NCI-H748 (cell line): ENCODE data around the gene CLDN7.

Source experiments
- DNase-seq: peaks from one replicate; lab custom pipeline; 2025; ENCODE audit not compliant: unreplicated experiment; lab: John Stamatoyannopoulos, UW

Gene CLDN7, protein sequence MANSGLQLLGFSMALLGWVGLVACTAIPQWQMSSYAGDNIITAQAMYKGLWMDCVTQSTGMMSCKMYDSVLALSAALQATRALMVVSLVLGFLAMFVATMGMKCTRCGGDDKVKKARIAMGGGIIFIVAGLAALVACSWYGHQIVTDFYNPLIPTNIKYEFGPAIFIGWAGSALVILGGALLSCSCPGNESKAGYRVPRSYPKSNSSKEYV

DNA sequence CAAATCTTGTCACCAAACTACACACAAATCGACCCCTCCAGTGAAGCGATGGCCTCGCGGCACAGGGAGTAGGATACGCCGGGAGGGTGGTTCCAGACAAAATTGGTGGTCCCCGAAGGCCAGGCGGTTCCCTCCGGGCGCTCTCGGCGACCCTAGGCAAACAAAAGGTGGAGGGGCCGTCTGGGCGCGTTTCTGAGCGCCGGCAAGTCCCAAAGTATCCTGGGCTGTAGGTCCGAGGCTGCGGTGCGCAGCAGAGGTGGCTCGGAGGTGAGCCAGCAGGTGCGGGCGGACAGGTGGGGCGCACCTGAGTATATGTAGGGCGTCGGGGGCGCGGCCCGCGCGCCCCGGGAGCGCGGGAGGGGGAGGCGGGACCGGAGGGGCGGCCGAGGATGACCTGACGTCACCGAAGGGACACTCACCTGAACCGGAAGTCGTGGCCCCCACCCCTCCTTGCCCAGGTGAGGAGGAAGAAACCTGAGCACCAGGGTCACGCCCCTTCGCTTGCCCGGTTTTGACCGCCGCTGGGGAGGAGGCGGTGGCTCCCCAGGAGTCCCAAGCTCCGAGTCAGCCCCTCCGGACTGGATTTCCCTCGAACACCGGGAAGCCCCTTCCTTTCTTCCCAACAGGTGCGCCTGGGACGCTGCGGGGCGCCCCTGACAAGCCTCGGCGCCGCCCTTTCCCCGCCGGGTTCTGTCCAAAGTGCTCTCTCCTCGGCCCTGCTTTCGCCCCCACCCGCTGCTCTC is at the start of gene CLDN7:
TSS of gene CLDN7 (minus strand) at position 287 of the 743 bp plus-strand sequence. CDS start 435 bp downstream, outside the sequence.
- DNase-seq: peak; percentile 97

DNA sequence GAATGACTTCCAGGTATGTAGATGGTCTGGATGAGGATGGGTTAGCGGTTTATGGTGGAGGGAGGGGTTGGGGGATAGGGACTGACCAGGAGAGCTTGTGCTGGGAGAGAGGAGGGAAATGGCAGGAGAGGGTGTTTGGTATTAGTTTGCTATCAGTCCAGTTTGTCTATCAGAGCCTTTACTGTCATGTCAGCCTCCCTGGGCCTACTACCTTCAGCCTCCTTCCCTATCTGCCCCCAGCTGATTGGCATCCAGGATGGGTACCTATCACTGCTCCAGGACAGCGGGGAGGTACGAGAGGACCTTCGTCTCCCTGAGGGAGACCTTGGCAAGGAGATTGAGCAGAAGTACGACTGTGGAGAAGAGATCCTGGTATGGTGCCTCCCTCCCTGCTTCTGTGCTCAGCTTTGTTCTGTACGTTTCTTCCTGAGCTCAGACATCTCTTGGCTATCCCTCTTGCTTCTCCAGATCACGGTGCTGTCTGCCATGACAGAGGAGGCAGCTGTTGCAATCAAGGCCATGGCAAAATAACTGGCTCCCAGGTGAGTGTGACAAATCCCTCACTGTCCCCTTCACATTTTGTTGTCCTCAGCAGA is 48.9 kb upstream of the CLDN7 start:
- DNase-seq: no peak

GRCh38 chr17:7309628-7310027 is 47.4 kb upstream of the CLDN7 start:
- no peak for DNase-seq

GRCh38 chr17:7308625-7309433 is 46.6 kb upstream of the CLDN7 start:
- DNase-seq: peak; percentile 84

GRCh38 chr17:7307686-7308624 is 45.7 kb upstream of the CLDN7 start:
- DNase-seq: peak; percentile 61

DNA sequence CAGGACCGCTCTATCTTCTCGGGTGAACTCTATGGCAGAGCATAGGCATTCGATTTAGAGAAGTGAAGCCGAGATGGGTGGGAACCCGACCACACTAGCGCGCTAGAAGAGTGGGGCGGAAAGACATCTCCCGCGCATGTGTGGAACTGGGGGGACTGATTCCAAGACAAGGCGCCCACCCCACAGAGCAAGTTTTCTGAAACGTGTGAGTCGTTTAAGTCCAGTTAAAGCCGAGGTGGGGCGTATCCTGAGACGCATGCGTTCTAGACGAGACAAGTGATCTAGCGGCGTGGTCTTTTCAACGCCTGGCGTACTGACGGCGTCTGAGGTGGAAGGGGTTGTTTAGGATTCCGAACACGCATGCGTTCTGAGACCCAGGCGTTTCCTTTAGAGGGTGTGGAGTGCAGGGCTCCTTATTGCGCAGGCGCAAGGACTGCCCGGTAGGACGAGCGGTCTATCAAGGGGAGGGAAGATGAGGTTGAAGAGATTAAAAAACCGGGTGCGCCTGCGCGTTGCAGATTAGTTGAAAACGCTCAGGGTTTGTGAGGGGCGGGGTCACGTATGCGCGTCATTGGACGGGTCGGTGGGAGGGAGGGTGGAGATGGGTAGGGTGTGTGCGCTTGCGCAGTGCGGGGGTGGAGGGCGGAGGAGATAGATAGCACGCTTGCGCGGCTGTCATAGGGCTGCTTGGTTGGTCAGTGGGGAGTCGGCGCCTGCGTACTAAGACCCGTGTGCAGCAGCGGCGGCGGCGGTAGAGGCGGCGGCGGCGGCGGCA is 44.8 kb upstream of the CLDN7 start, which contains the start of gene EIF5A:
TSS of gene EIF5A (plus strand) at position 718 of the 775 bp plus-strand sequence. CDS start 2,008 bp downstream, outside the sequence.
- DNase-seq: peak; percentile 100

- DNase-seq: no peak
Measured at GRCh38 chr17:7304179-7304578, 41.9 kb upstream of the CLDN7 start.

GRCh38 chr17:7296189-7296861 is 34.0 kb upstream of the CLDN7 start:
- DNase-seq: peak; percentile 91

DNA sequence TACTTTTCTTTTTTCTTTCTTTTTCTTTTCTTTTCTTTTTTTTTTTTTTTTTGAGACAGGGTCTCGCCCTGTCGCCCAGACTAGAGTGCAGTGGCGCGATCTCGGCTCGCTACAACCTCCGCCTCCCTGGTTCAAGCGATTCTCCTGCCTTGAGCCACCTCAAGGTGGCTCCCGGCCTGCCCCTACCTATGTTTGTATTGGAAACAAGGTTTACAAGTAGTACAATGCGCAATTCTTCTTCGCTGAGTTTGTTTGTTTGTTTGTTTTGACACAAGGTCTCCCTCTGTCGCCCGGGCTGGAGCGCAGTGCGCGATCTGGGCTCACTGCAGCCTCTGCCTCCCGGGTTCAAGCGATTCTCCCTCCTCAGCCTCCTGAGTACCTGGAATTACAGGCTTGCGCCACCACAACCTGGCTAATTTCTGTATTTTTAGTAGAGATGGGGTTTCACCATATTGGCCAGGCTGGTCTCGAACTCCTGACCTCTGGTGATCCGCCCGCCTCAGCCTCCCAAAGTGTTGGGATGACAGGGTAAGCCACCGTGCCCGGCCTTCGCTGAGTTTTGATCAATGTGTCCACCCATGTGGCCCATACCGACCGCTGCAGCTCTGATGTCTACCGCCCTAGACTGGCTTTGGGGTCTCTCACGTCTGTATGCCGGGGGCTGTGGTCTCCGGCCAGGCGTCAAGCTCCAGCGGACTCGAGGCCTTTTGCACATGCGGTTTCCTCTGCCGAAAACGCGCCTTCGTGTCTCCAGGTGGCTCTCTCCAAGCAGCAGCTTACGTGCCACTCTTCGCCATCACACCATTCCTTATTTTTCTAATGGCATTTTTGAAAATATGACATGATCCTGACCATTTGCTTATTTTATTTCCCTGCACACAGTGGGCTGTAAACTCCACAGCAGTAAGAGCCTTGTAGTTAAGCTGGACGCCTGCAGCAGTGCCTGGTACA is 33.2 kb upstream of the CLDN7 start:
- DNase-seq: peak; percentile 43

DNA sequence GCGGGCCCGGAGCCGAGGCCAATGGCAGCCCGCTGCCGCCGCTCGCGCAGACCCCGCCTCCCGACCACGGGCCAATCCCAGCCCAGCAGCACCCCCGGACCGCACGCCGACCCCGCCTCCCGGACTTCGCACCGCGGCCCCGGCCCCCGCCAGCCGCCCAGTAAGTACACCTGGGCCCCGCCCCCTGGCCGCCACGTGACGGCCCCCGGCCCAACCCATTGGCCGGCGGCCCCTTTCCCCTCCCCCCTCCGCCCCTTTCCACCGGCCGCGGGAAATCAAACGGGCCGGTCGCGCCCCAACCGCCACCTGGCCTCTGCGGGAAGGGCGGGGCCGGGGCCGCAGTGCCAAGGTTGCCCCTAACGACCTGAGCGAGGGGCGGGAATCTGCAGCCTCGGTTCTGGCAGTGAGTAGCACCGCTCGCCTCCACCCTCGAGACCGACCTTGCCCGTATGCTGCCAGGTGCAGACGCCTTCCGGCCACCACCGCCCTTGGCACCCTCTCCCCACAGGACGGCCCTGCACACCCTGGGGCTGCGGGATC is 32.4 kb upstream of the CLDN7 start, which contains the start of gene YBX2:
TSS of gene YBX2 (minus strand) at position 26 of the 540 bp plus-strand sequence. CDS start 139 bp downstream, outside the sequence.
- DNase-seq: peak; percentile 98

DNA sequence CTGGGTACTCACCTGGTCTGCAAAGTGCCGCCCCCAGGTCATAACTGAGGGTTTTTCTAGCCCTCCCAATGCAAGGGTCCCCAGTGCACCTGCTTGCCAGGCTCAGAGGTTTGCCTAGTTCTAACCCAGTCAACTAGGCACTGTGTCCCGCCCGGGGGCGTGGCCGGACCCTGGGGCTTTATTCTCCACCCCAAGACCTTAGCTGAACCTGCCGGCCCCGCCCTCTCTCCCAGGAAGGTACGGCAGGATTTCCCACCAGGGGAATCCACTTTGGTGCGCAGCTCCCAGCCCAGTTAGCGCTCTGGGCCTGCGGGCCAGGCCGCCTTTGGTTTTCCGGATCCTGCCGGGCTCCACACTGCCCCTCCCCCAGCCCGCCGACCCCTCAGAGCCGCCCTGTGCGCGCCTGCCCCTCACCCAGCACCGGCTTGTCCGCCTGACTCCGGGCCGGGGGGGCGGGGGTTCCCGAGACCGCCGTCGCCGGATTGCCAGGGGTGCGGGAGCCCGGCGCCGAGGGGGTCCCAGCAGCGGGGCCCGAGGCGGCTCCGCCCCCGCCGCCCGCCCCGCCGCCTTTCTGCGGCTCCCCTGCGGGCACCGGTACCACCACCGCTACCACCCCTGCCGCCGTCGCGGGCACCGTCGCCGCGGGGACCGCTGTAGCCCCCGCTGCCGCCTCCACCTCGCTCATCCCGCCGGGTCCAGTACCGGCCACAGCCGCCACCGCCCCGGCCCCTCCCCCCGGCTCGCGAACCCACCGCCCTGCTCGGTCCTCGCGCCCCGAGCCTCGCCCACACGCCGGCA is 31.7 kb upstream of the CLDN7 start:
- peak; percentile 91 for DNase-seq

- DNase-seq: peak; percentile 27
Measured at GRCh38 chr17:7293159-7293558, 30.9 kb upstream of the CLDN7 start.

DNA sequence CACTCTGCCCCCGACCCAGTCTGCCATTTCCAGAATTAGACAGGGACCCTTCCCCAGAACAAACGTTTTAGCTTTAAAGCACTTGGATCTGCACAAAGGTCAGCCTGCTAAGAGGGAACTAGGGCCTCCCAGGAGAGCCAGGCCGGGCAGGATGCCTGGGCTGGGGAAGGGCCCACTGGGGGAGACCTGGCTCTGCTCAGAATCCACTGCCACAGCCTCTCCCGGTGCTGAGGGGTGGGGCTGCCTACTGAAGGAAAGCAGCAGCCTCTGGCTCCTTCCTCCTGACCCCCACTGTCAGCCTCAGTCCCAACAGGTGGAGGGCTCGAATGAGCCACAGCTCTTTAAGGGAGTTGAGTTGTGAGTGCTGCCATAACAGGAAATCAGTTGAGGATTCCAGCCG is 30.5 kb upstream of the CLDN7 start:
- no peak for DNase-seq

DNA sequence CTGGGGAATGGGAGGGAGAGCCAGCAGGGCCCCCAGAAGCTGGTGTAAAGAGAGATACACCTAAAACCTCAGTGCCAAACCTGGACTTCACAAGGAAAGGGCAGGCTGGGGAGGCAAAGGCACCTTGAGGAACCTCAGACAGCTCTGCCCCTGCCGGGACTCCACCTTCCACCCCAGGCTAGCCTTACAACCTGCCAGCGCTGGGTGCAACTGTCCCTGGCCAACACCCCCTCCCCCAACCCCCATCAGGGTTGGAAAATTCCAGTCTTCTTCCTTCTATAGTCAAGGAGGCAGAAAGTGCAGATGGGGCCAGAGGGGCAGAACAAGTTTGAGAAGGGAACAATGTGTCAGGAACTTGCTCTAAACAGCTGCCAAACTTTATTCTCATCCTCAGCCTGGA is 29.9 kb upstream of the CLDN7 start:
- DNase-seq: no peak

DNA sequence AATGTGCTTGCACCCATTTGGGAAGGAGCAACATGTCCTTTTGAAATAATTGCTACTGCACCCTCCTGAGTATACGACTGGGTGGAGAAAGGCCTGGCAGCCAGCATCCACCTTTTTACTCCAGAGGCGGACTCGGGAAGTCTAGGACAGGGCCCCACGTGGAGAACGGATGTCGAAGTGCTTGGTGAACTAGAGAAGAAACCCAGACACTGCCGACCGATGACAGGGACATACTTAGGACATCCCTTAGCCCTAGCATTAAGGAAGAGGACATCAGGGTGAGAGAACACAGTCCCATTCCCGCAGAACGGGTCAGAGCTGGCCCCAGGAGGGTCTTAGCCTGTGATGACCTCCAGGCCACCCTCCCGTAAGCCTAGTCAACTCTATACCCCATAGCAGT is 28.4 kb upstream of the CLDN7 start:
- DNase-seq: no peak

GRCh38 chr17:7290166-7290565 is 27.9 kb upstream of the CLDN7 start:
- DNase-seq: no peak
